ENCODE results near the gene COL1A1. TPM values are rescaled to one million over a fixed set of nuclear protein-coding genes. Genes with fewer than 3 reads are reported as not detected.

The COL1A1 gene
- total RNA-seq, 4 donors from 2014 or later = 11.3 to 287 (median 31.9) TPM

- H3K9me3 ChIP-seq = no peaks in the 10 kb centered on the region
- peaks cover 0 to 72% (median 0%) of the 10 kb centered on the region in 3 donors for H3K36me3 ChIP-seq
- H3K27me3 ChIP-seq = no peaks in the 10 kb centered on the region
Observed at GRCh38 chr17:50192144-50192617, 9.2 kb downstream of the COL1A1 start.

GRCh38 chr17:50191359-50192143 is 9.9 kb downstream of the COL1A1 start:
- Histone ChIP-seq H3K27ac (no peak overlapping the region), H3K4me3 (no peak overlapping the region)
- TF ChIP-seq POLR2A (IDR thresholded peaks at IDR 0.05) = no peak

More at GRCh38 chr17:50192144-50192617, 9.2 kb downstream of the COL1A1 start:
- DNase-seq = no peak
- Histone ChIP-seq H3K27ac (no peak overlapping the region), H3K4me1 (no peaks in the 10 kb centered on the region), H3K4me3 (no peak overlapping the region)
- TF ChIP-seq POLR2A (IDR thresholded peaks at IDR 0.05) = no peak
- TF ChIP-seq CTCF (IDR thresholded peaks at IDR 0.05) = no peak

GRCh38 chr17:50190603-50191358 is 10.7 kb downstream of the COL1A1 start:
- Histone ChIP-seq H3K27me3 (no peaks in the 10 kb centered on the region), H3K27ac (no peak overlapping the region), H3K4me1 (no peaks in the 10 kb centered on the region), H3K4me3 (no peak overlapping the region), H3K9me3 (no peaks in the 10 kb centered on the region), H3K36me3 (peaks cover 0 to 65% (median 0%) of the 10 kb centered on the region in 3 donors)
- no peak for DNase-seq
- TF ChIP-seq POLR2A (IDR thresholded peaks at IDR 0.05) = no peak
- no peak for TF ChIP-seq CTCF (IDR thresholded peaks at IDR 0.05)

More at GRCh38 chr17:50191359-50192143, 9.9 kb downstream of the COL1A1 start:
- no peak for DNase-seq
- no peaks in the 10 kb centered on the region for H3K27me3 ChIP-seq
- no peaks in the 10 kb centered on the region for H3K9me3 ChIP-seq
- no peaks in the 10 kb centered on the region for H3K4me1 ChIP-seq
- H3K36me3 ChIP-seq = peaks cover 0 to 73% (median 0%) of the 10 kb centered on the region in 3 donors

GRCh38 chr17:50190293-50190602 is 11.2 kb downstream of the COL1A1 start:
- Histone ChIP-seq H3K9me3 (no peaks in the 10 kb centered on the region), H3K27ac (no peak overlapping the region), H3K36me3 (peaks cover 0 to 60% (median 0%) of the 10 kb centered on the region in 3 donors), H3K4me3 (no peak overlapping the region), H3K27me3 (no peaks in the 10 kb centered on the region), H3K4me1 (peaks cover 0 to 4% (median 0%) of the 10 kb centered on the region in 4 donors)
- DNase-seq = no peak
- TF ChIP-seq POLR2A (IDR thresholded peaks at IDR 0.05) (no peak), CTCF (IDR thresholded peaks at IDR 0.05) (no peak)

GRCh38 chr17:50189550-50190292 is 11.7 kb downstream of the COL1A1 start:
- Histone ChIP-seq H3K36me3 (peaks cover 0 to 55% (median 0%) of the 10 kb centered on the region in 3 donors), H3K4me1 (peaks cover 0 to 6% (median 3%) of the 10 kb centered on the region in 4 donors)

More at GRCh38 chr17:50189550-50190292, 11.7 kb downstream of the COL1A1 start:
- no peak overlapping the region for H3K27ac ChIP-seq
- H3K9me3 ChIP-seq = no peaks in the 10 kb centered on the region
- no peak for DNase-seq
- TF ChIP-seq POLR2A (IDR thresholded peaks at IDR 0.05) = no peak
- TF ChIP-seq CTCF (IDR thresholded peaks at IDR 0.05) = no peak
- H3K27me3 ChIP-seq = no peaks in the 10 kb centered on the region
- no peak overlapping the region for H3K4me3 ChIP-seq
